ENCODE measurements around the gene STIM1. TPM values are rescaled to one million over a fixed set of nuclear protein-coding genes. Genes with fewer than 3 reads are reported as not detected.

The STIM1 gene
- total RNA-seq, 1 donor from 2014 or later, result 9.6 TPM

- Mint-ChIP-seq H3K4me3 (ENCODE audit: unreplicated experiment) (no peak overlapping the region), H3K27me3 (ENCODE audit: unreplicated experiment) (no peaks in the 10 kb centered on the region), H3K36me3 (ENCODE audit: unreplicated experiment) (no peaks in the 10 kb centered on the region), H3K9me3 (ENCODE audit: unreplicated experiment) (no peaks in the 10 kb centered on the region), H3K4me1 (ENCODE audit: low read depth, unreplicated experiment) (no peaks in the 10 kb centered on the region), H3K27ac (ENCODE audit: unreplicated experiment) (no peak overlapping the region)
- DNase-seq, result no peak
- no peak for TF ChIP-seq CTCF (IDR thresholded peaks at IDR 0.05; ENCODE audit: partially characterized antibody, unreplicated experiment)
These were observed 46.0 kb downstream of the STIM1 start for GRCh38 chr11:3901249-3902025.

GRCh38 chr11:3902441-3902840 is 47.0 kb downstream of the STIM1 start:
- Mint-ChIP-seq H3K4me3 (ENCODE audit: unreplicated experiment) (no peak overlapping the region), H3K4me1 (ENCODE audit: low read depth, unreplicated experiment) (no peaks in the 10 kb centered on the region), H3K9me3 (ENCODE audit: unreplicated experiment) (no peaks in the 10 kb centered on the region), H3K27me3 (ENCODE audit: unreplicated experiment) (no peaks in the 10 kb centered on the region), H3K27ac (ENCODE audit: unreplicated experiment) (no peak overlapping the region), H3K36me3 (ENCODE audit: unreplicated experiment) (no peaks in the 10 kb centered on the region)
- no peak for TF ChIP-seq CTCF (IDR thresholded peaks at IDR 0.05; ENCODE audit: partially characterized antibody, unreplicated experiment)
- DNase-seq, result no peak

GRCh38 chr11:3903207-3903896 is 47.9 kb downstream of the STIM1 start:
- Mint-ChIP-seq H3K27ac (ENCODE audit: unreplicated experiment) (no peak overlapping the region), H3K4me3 (ENCODE audit: unreplicated experiment) (no peak overlapping the region), H3K9me3 (ENCODE audit: unreplicated experiment) (no peaks in the 10 kb centered on the region), H3K36me3 (ENCODE audit: unreplicated experiment) (no peaks in the 10 kb centered on the region), H3K4me1 (ENCODE audit: low read depth, unreplicated experiment) (no peaks in the 10 kb centered on the region), H3K27me3 (ENCODE audit: unreplicated experiment) (no peaks in the 10 kb centered on the region)
- no peak for TF ChIP-seq CTCF (IDR thresholded peaks at IDR 0.05; ENCODE audit: partially characterized antibody, unreplicated experiment)
- no peak for DNase-seq

- no peaks in the 10 kb centered on the region for H3K36me3 Mint-ChIP-seq (ENCODE audit: unreplicated experiment)
- H3K4me1 Mint-ChIP-seq (ENCODE audit: low read depth, unreplicated experiment), result no peaks in the 10 kb centered on the region
- H3K4me3 Mint-ChIP-seq (ENCODE audit: unreplicated experiment), result no peak overlapping the region
- no peak for DNase-seq
- no peak for TF ChIP-seq CTCF (IDR thresholded peaks at IDR 0.05; ENCODE audit: partially characterized antibody, unreplicated experiment)
- no peaks in the 10 kb centered on the region for H3K9me3 Mint-ChIP-seq (ENCODE audit: unreplicated experiment)
- H3K27ac Mint-ChIP-seq (ENCODE audit: unreplicated experiment), result no peak overlapping the region
- no peaks in the 10 kb centered on the region for H3K27me3 Mint-ChIP-seq (ENCODE audit: unreplicated experiment)
These were observed 48.8 kb downstream of the STIM1 start for GRCh38 chr11:3904228-3904627.
